Left kidney (tissue), 2 donors: ENCODE results near the gene R3HDML. TPM values are rescaled to one million over a fixed set of nuclear protein-coding genes. Genes with fewer than 3 reads are reported as not detected.

ENCODE experiments used
- DNase-seq: peaks from one replicate; pipeline ENCODE4 v3.0.0-alpha.2; 2013
- polyA plus RNA-seq: library from polyadenylated mRNA; unstranded; fragments of 120-200 nt; gene quantifications from one replicate; pipeline ENCODE4 v1.2.1, GENCODE V29; 2013; ENCODE audit not compliant: insufficient read length

The R3HDML gene
- polyA plus RNA-seq, 1 donor = 0.73 TPM

GRCh38 chr20:44362466-44362940 lies 25.7 kb downstream of the R3HDML start:
- DNase-seq = no peak

GRCh38 chr20:44364068-44364467 lies 27.2 kb downstream of the R3HDML start:
- no peak for DNase-seq

GRCh38 chr20:44364780-44365179 lies 27.9 kb downstream of the R3HDML start:
- DNase-seq = no peak

- no peak for DNase-seq
These were observed 30.9 kb downstream of the R3HDML start for GRCh38 chr20:44367746-44368145.

- DNase-seq = no peak
These were observed 33.9 kb downstream of the R3HDML start for GRCh38 chr20:44370639-44371218.

GRCh38 chr20:44382641-44383040 lies 45.8 kb downstream of the R3HDML start:
- DNase-seq = no peak

GRCh38 chr20:44384423-44385027 lies 47.7 kb downstream of the R3HDML start:
- DNase-seq = peak; percentile 46

- peak; percentile 43 for DNase-seq
These were observed 51.7 kb downstream of the R3HDML start for GRCh38 chr20:44388466-44389023.

- no peak for DNase-seq
These were observed 53.0 kb downstream of the R3HDML start for GRCh38 chr20:44389871-44390270.

- DNase-seq = no peak
These were observed 53.4 kb downstream of the R3HDML start for GRCh38 chr20:44390280-44390679.

- DNase-seq = no peak
These were observed 55.4 kb downstream of the R3HDML start for GRCh38 chr20:44392088-44392775.

GRCh38 chr20:44392776-44393607 lies 56.1 kb downstream of the R3HDML start:
- DNase-seq = no peak

- no peak for DNase-seq
These were observed 57.0 kb downstream of the R3HDML start for GRCh38 chr20:44393608-44394451.

- DNase-seq = no peak
These were observed 57.5 kb downstream of the R3HDML start for GRCh38 chr20:44394452-44394701.

GRCh38 chr20:44394702-44395460 lies 58.0 kb downstream of the R3HDML start:
- DNase-seq = no peak

- no peak for DNase-seq
These were observed 58.9 kb downstream of the R3HDML start for GRCh38 chr20:44395461-44396340.

- DNase-seq = no peak
These were observed 59.7 kb downstream of the R3HDML start for GRCh38 chr20:44396369-44397130.

GRCh38 chr20:44398335-44398734 lies 61.5 kb downstream of the R3HDML start:
- no peak for DNase-seq

GRCh38 chr20:44399446-44399845 lies 62.6 kb downstream of the R3HDML start:
- no peak for DNase-seq
